Naive thymus-derived CD8-positive, alpha-beta T cell (primary cell): ENCODE results near the gene TBL1XR1. TPM values are rescaled to one million over a fixed set of nuclear protein-coding genes. Genes with fewer than 3 reads are reported as not detected.
"Not testable (repeated sequence)": the region's sequence is repeated elsewhere in the genome, so short reads cannot be mapped to it uniquely, and the experiment has no call there.

Source experiments
- ATAC-seq, 2 donors: fragments of 150-1000 bp; cut with Tn5 transposase in 1 of 2; sonication (Bioruptor Pico), chemical (Tn5 transposase) in 1 of 2; 1 replicate in 1 of 2; 2 replicates in 1 of 2; pipeline ENCODE4 v1.10.0; 2021; ENCODE audit warnings: mild to moderate bottlenecking in 2 of 2, moderate library complexity in 2 of 2
- POLR2A ChIA-PET: fragments of 350-600 bp; sonication (Branson Sonifier 250); formaldehyde crosslinking; loops from one replicate; lab custom pipeline; 2021; ENCODE audit warnings: antibody characterized with exemption; lab: Charles Lee
- DNase-seq, 10 donors: peaks; one replicate each; pipeline versions ENCODE4 v3.0.0 to v3.0.0-alpha.2; 2020 to 2022
- H3K27ac Mint-ChIP-seq, 10 donors: one replicate each; pipeline ENCODE4 v1.8.0; 2020 to 2022; ENCODE audit warnings: mild to moderate bottlenecking in 10 of 10, mixed read lengths in 10 of 10, moderate library complexity in 4 of 10, inconsistent platforms in 1 of 10
- H3K27me3 Mint-ChIP-seq, 5 donors: one replicate each; pipeline ENCODE4 v1.8.0; 2021 to 2022; ENCODE audit warnings: mixed read lengths in 5 of 5
- H3K36me3 Mint-ChIP-seq, 3 donors: one replicate each; pipeline ENCODE4 v1.8.0; 2020 to 2022; ENCODE audit warnings: mixed read lengths in 3 of 3, mild to moderate bottlenecking in 2 of 3, inconsistent platforms in 1 of 3
- H3K4me1 Mint-ChIP-seq, 4 donors: one replicate each; pipeline ENCODE4 v1.8.0; 2021 to 2022; ENCODE audit warnings: mixed read lengths in 4 of 4
- H3K4me3 Mint-ChIP-seq, 10 donors: one replicate each; pipeline ENCODE4 v1.8.0; 2020 to 2022; ENCODE audit warnings: mild to moderate bottlenecking in 10 of 10, mixed read lengths in 10 of 10, moderate library complexity in 6 of 10, inconsistent platforms in 1 of 10
- H3K9me3 Mint-ChIP-seq, 9 donors: one replicate each; pipeline ENCODE4 v1.8.0; 2020 to 2022; ENCODE audit warnings: mixed read lengths in 9 of 9, mild to moderate bottlenecking in 3 of 9, inconsistent platforms in 1 of 9, moderate library complexity in 1 of 9
- polyA plus RNA-seq, 3 donors: library from polyadenylated mRNA; unstranded; fragments of 300-500 nt; fragmentation: Illumina TruSeq; gene quantifications; one replicate each; pipeline ENCODE4 v1.2.3, GENCODE V29; 2021
- total RNA-seq, 8 experiments: library from RNA in 2 of 8; stranded (reverse) in 2 of 8; gene quantifications; one replicate each; pipeline ENCODE4 v1.2.3 and lab custom pipeline; 2021 to 2026

The TBL1XR1 gene
- total and polyA plus RNA-seq, 5 experiments from 2014 or later: 23.4 to 160 (median 34.7) TPM

- H3K27me3 Mint-ChIP-seq: no peaks in the 10 kb centered on the region
- POLR2A ChIA-PET: interaction anchor here (0.6 kb wide), 1 partner anchor 371 kb away, joined by 3 read pairs; no protein-coding TSS in a partner anchor
- peaks cover 0 to 1% (median 0%) of the 10 kb centered on the region in 9 donors for H3K9me3 Mint-ChIP-seq
- ATAC-seq (peak in 1 of 2 donors; percentile 21), DNase-seq (no peak)
- peaks cover 0 to 29% (median 10%) of the 10 kb centered on the region in 3 donors for H3K36me3 Mint-ChIP-seq
- H3K4me3 Mint-ChIP-seq: peak overlapping the region in 7 of 10 donors; percentile 7 to 46 (median 35)
- peaks cover 29 to 83% (median 75%) of the 10 kb centered on the region in 4 donors for H3K4me1 Mint-ChIP-seq
- H3K27ac Mint-ChIP-seq: peak overlapping the region; percentile 7 to 85 (median 49)
Observed at GRCh38 chr3:177177749-177178221, 19.5 kb downstream of the TBL1XR1 start.

GRCh38 chr3:177174607-177175170, 22.6 kb downstream of the TBL1XR1 start:
- peak overlapping the region in 8 of 10 donors; percentile 1 to 49 (median 14) for H3K4me3 Mint-ChIP-seq
- H3K36me3 Mint-ChIP-seq: peaks cover 0 to 41% (median 10%) of the 10 kb centered on the region in 3 donors
- ATAC-seq: no peak
- peaks cover 34 to 80% (median 73%) of the 10 kb centered on the region in 4 donors for H3K4me1 Mint-ChIP-seq
- H3K27ac Mint-ChIP-seq: peak overlapping the region; percentile 8 to 78 (median 52)
- peaks cover 0 to 1% (median 0%) of the 10 kb centered on the region in 9 donors for H3K9me3 Mint-ChIP-seq
- no peaks in the 10 kb centered on the region for H3K27me3 Mint-ChIP-seq
- DNase-seq: no peak
- POLR2A ChIA-PET: interaction anchor here (0.7 to 0.8 kb wide), 2 partner anchors 10 to 13 kb away, joined by 3 to 5 read pairs; no protein-coding TSS in a partner anchor

- H3K4me1 Mint-ChIP-seq: peaks cover 41 to 84% (median 75%) of the 10 kb centered on the region in 4 donors
- H3K4me3 Mint-ChIP-seq: peak overlapping the region in 8 of 10 donors; percentile 7 to 64 (median 38)
- H3K9me3 Mint-ChIP-seq: peaks cover 0 to 13% (median 1%) of the 10 kb centered on the region in 9 donors
- peak overlapping the region; percentile 18 to 82 (median 56) for H3K27ac Mint-ChIP-seq
- no peaks in the 10 kb centered on the region for H3K27me3 Mint-ChIP-seq
- POLR2A ChIA-PET: no interaction called here
- DNase-seq (no peak), ATAC-seq (no peak)
- H3K36me3 Mint-ChIP-seq: peaks cover 6 to 37% (median 24%) of the 10 kb centered on the region in 3 donors
Observed at GRCh38 chr3:177169936-177170722, 27.2 kb downstream of the TBL1XR1 start.

GRCh38 chr3:177168431-177168830, 28.9 kb downstream of the TBL1XR1 start:
- POLR2A ChIA-PET: no interaction called here
- ATAC-seq (no peak), DNase-seq (no peak)
- Mint-ChIP-seq H3K4me3 (no peak overlapping the region), H3K9me3 (peaks cover 0 to 13% (median 1%) of the 10 kb centered on the region in 9 donors), H3K27me3 (no peaks in the 10 kb centered on the region), H3K36me3 (peaks cover 14 to 42% (median 33%) of the 10 kb centered on the region in 3 donors), H3K4me1 (peaks cover 44 to 80% (median 77%) of the 10 kb centered on the region in 4 donors), H3K27ac (peak overlapping the region in 1 of 10 donors; percentile 60)

GRCh38 chr3:177162742-177163141, 34.5 kb downstream of the TBL1XR1 start:
- peaks cover 29 to 76% (median 73%) of the 10 kb centered on the region in 4 donors for H3K4me1 Mint-ChIP-seq
- H3K9me3 Mint-ChIP-seq: peaks cover 0 to 20% (median 3%) of the 10 kb centered on the region in 9 donors
- DNase-seq: no peak
- H3K4me3 Mint-ChIP-seq: no peak overlapping the region
- ATAC-seq: no peak
- POLR2A ChIA-PET: no interaction called here
- no peaks in the 10 kb centered on the region for H3K27me3 Mint-ChIP-seq
- peak overlapping the region in 4 of 10 donors; percentile 16 to 45 (median 34) for H3K27ac Mint-ChIP-seq
- peaks cover 24 to 57% (median 57%) of the 10 kb centered on the region in 3 donors for H3K36me3 Mint-ChIP-seq

GRCh38 chr3:177161603-177162002, 35.7 kb downstream of the TBL1XR1 start:
- H3K27ac Mint-ChIP-seq: peak overlapping the region in 4 of 10 donors; percentile 29 to 37 (median 33)
- POLR2A ChIA-PET: interaction anchor here (0.9 kb wide), 1 partner anchor 13 kb away, joined by 5 read pairs; no protein-coding TSS in a partner anchor
- peak in 1 of 2 donors; percentile 6 for ATAC-seq
- peaks cover 0 to 15% (median 3%) of the 10 kb centered on the region in 9 donors for H3K9me3 Mint-ChIP-seq
- not testable (repeated sequence) for H3K27me3 Mint-ChIP-seq, DNase-seq
- peaks cover 27 to 75% (median 74%) of the 10 kb centered on the region in 4 donors for H3K4me1 Mint-ChIP-seq
- H3K4me3 Mint-ChIP-seq: peak overlapping the region in 1 of 10 donors; percentile 13
- H3K36me3 Mint-ChIP-seq: peaks cover 24 to 47% (median 47%) of the 10 kb centered on the region in 3 donors

GRCh38 chr3:177158461-177158860, 38.8 kb downstream of the TBL1XR1 start:
- no peak for DNase-seq
- Mint-ChIP-seq H3K27ac (peak overlapping the region in 4 of 10 donors; percentile 16 to 64 (median 33)), H3K4me1 (peaks cover 15 to 71% (median 60%) of the 10 kb centered on the region in 4 donors), H3K9me3 (peaks cover 0 to 7% (median 0%) of the 10 kb centered on the region in 9 donors), H3K27me3 (no peaks in the 10 kb centered on the region), H3K36me3 (peaks cover 10 to 38% (median 30%) of the 10 kb centered on the region in 3 donors), H3K4me3 (no peak overlapping the region)
- POLR2A ChIA-PET: interaction anchor here (0.6 kb wide), 1 partner anchor 100 kb away, joined by 3 read pairs; no protein-coding TSS in a partner anchor
- ATAC-seq: no peak

GRCh38 chr3:177157492-177157891, 39.8 kb downstream of the TBL1XR1 start:
- Mint-ChIP-seq H3K36me3 (peaks cover 6 to 30% (median 20%) of the 10 kb centered on the region in 3 donors), H3K27me3 (no peaks in the 10 kb centered on the region), H3K9me3 (peaks cover 0 to 7% (median 0%) of the 10 kb centered on the region in 9 donors), H3K27ac (peak overlapping the region in 4 of 10 donors; percentile 40 to 61 (median 45)), H3K4me3 (no peak overlapping the region), H3K4me1 (peaks cover 15 to 74% (median 63%) of the 10 kb centered on the region in 4 donors)
- POLR2A ChIA-PET: interaction anchor here (0.6 kb wide), 1 partner anchor 13 kb away, joined by 3 read pairs; no protein-coding TSS in a partner anchor
- DNase-seq (no peak), ATAC-seq (no peak)

- Mint-ChIP-seq H3K4me1 (peaks cover 22 to 78% (median 67%) of the 10 kb centered on the region in 4 donors), H3K27ac (peak overlapping the region in 6 of 10 donors; percentile 8 to 73 (median 62)), H3K9me3 (no peaks in the 10 kb centered on the region), H3K36me3 (peaks cover 0 to 7% (median 0%) of the 10 kb centered on the region in 3 donors), H3K27me3 (no peaks in the 10 kb centered on the region), H3K4me3 (peak overlapping the region in 1 of 10 donors; percentile 63)
- POLR2A ChIA-PET: no interaction called here
- ATAC-seq (no peak), DNase-seq (no peak)
Observed at GRCh38 chr3:177154733-177155132, 42.5 kb downstream of the TBL1XR1 start.

GRCh38 chr3:177150970-177151627, 46.2 kb downstream of the TBL1XR1 start:
- DNase-seq: peak in 4 of 10 donors; percentile 22 to 47 (median 30)
- POLR2A ChIA-PET: interaction anchor here (0.8 to 2.0 kb wide), 5 partner anchors 9 to 209 kb away, joined by 3 to 11 read pairs (median 4); partner anchors contain the start of gene TBL1XR1
- Mint-ChIP-seq H3K27ac (peak overlapping the region in 9 of 10 donors; percentile 36 to 89 (median 71)), H3K36me3 (peaks cover 0 to 6% (median 2%) of the 10 kb centered on the region in 3 donors), H3K9me3 (no peaks in the 10 kb centered on the region), H3K4me1 (peaks cover 20 to 77% (median 67%) of the 10 kb centered on the region in 4 donors), H3K4me3 (peak overlapping the region in 9 of 10 donors; percentile 16 to 76 (median 60)), H3K27me3 (no peaks in the 10 kb centered on the region)
- peak; percentile 83 to 89 for ATAC-seq

- DNase-seq (no peak), ATAC-seq (no peak)
- Mint-ChIP-seq H3K4me1 (peaks cover 20 to 82% (median 72%) of the 10 kb centered on the region in 4 donors), H3K4me3 (peak overlapping the region in 5 of 10 donors; percentile 5 to 76 (median 48)), H3K36me3 (peaks cover 0 to 6% (median 2%) of the 10 kb centered on the region in 3 donors), H3K27ac (peak overlapping the region in 8 of 10 donors; percentile 36 to 89 (median 61)), H3K9me3 (no peaks in the 10 kb centered on the region), H3K27me3 (no peaks in the 10 kb centered on the region)
- POLR2A ChIA-PET: interaction anchor here (0.8 to 2.0 kb wide), 4 partner anchors 9 to 209 kb away, joined by 3 to 11 read pairs (median 4); partner anchors contain the start of gene TBL1XR1
Observed at GRCh38 chr3:177150218-177150916, 46.9 kb downstream of the TBL1XR1 start.
